NB4 (cell line): ENCODE data around the gene ARSB.

ENCODE experiments used
- DNase-seq: peaks from one replicate; pipeline ENCODE4 v3.0.0; 2010; ENCODE audit warnings: low read depth
- H3K4me3 ChIP-seq: one replicate; pipeline ENCODE4 v1.5.1; 2011; ENCODE audit warnings: mild to moderate bottlenecking, low read depth, low read length, moderate library complexity
- CTCF ChIP-seq: IDR thresholded peaks from one replicate; pipeline ENCODE4 v1.5.1; 2012; ENCODE audit warnings: low read depth, low read length
- MAX ChIP-seq: IDR thresholded peaks from 2 replicates; pipeline ENCODE4 v1.6.1; 2011; ENCODE audit warnings: low read depth, low read length
- MYC ChIP-seq: IDR thresholded peaks from 2 replicates; pipeline ENCODE4 v1.6.1; 2011; ENCODE audit warnings: low read depth, low read length
- POLR2A ChIP-seq: IDR thresholded peaks from 2 replicates; pipeline ENCODE4 v1.6.1; 2011; ENCODE audit warnings: mild to moderate bottlenecking; ENCODE audit not compliant: insufficient read length; ENCODE audit errors: extremely low read depth

ARSB gene

GRCh38 chr5:78803353-78803752 lies 181.8 kb downstream of the ARSB start:
- no peak overlapping the region for H3K4me3 ChIP-seq
- TF ChIP-seq POLR2A (no peak), MAX (no peak), CTCF (no peak), MYC (no peak)
- no peak for DNase-seq

GRCh38 chr5:78801413-78801812 lies 183.7 kb downstream of the ARSB start:
- no peak overlapping the region for H3K4me3 ChIP-seq
- DNase-seq: no peak
- TF ChIP-seq MAX: no peak
- no peak for TF ChIP-seq MYC
- no peak for TF ChIP-seq POLR2A
- no peak for TF ChIP-seq CTCF

GRCh38 chr5:78799266-78800017 lies 185.7 kb downstream of the ARSB start:
- H3K4me3 ChIP-seq: no peak overlapping the region
- no peak for DNase-seq
- TF ChIP-seq CTCF: no peak
- no peak for TF ChIP-seq POLR2A
- TF ChIP-seq MYC: no peak
- no peak for TF ChIP-seq MAX

- H3K4me3 ChIP-seq: no peak overlapping the region
- DNase-seq: no peak
- TF ChIP-seq POLR2A: no peak
- TF ChIP-seq CTCF: no peak
- no peak for TF ChIP-seq MYC
- TF ChIP-seq MAX: no peak
Measured at GRCh38 chr5:78798673-78799029, 186.5 kb downstream of the ARSB start.

GRCh38 chr5:78797936-78798672 lies 187.0 kb downstream of the ARSB start:
- DNase-seq: no peak
- no peak overlapping the region for H3K4me3 ChIP-seq
- TF ChIP-seq MYC: no peak
- TF ChIP-seq CTCF: no peak
- no peak for TF ChIP-seq MAX
- TF ChIP-seq POLR2A: no peak
